Activated CD4-positive, alpha-beta memory T cell treated with anti-CD3 and anti-CD28 coated beads, Interleukin-2, amount 10 ng/mL, durations not matched to agents 7 days and 5 days (primary cell): ENCODE results near the gene CFAP46. TPM values are rescaled to one million over a fixed set of nuclear protein-coding genes. Genes with fewer than 3 reads are reported as not detected.
"Not testable (repeated sequence)": the region's sequence is repeated elsewhere in the genome, so short reads cannot be mapped to it uniquely, and the experiment has no call there.

Experiments used
- CTCF ChIA-PET: fragments of 350-600 bp; sonication (Branson Sonifier 250); formaldehyde crosslinking; loops from one replicate; lab custom pipeline; 2021; ENCODE audit warnings: antibody characterized with exemption, inconsistent platforms; lab: Charles Lee
- POLR2A ChIA-PET: fragments of 350-600 bp; sonication (Branson Sonifier 250); formaldehyde crosslinking; loops from one replicate; lab custom pipeline; 2021; ENCODE audit warnings: antibody characterized with exemption; lab: Charles Lee
- DNase-seq: peaks from one replicate; pipeline ENCODE4 v3.0.0-alpha.2; 2020
- H3K27ac Mint-ChIP-seq: one replicate; pipeline ENCODE4 v1.8.0; 2021; ENCODE audit warnings: mild to moderate bottlenecking, mixed read lengths
- H3K27me3 Mint-ChIP-seq: one replicate; pipeline ENCODE4 v1.8.0; 2021; ENCODE audit warnings: mixed read lengths
- H3K36me3 Mint-ChIP-seq: one replicate; pipeline ENCODE4 v1.8.0; 2021; ENCODE audit warnings: low read depth, mixed read lengths
- H3K4me1 Mint-ChIP-seq: one replicate; pipeline ENCODE4 v1.8.0; 2021; ENCODE audit warnings: mixed read lengths
- H3K4me3 Mint-ChIP-seq: one replicate; pipeline ENCODE4 v1.8.0; 2021; ENCODE audit warnings: mild to moderate bottlenecking, mixed read lengths
- H3K9me3 Mint-ChIP-seq: one replicate; pipeline ENCODE4 v1.8.0; 2021; ENCODE audit warnings: mixed read lengths
- total RNA-seq, 2 experiments: library from RNA; stranded (reverse); gene quantifications; one replicate each; pipeline ENCODE4 v1.2.3, GENCODE V29; 2021

The CFAP46 gene
- total RNA-seq, 2 experiments from 2014 or later: not detected

DNA sequence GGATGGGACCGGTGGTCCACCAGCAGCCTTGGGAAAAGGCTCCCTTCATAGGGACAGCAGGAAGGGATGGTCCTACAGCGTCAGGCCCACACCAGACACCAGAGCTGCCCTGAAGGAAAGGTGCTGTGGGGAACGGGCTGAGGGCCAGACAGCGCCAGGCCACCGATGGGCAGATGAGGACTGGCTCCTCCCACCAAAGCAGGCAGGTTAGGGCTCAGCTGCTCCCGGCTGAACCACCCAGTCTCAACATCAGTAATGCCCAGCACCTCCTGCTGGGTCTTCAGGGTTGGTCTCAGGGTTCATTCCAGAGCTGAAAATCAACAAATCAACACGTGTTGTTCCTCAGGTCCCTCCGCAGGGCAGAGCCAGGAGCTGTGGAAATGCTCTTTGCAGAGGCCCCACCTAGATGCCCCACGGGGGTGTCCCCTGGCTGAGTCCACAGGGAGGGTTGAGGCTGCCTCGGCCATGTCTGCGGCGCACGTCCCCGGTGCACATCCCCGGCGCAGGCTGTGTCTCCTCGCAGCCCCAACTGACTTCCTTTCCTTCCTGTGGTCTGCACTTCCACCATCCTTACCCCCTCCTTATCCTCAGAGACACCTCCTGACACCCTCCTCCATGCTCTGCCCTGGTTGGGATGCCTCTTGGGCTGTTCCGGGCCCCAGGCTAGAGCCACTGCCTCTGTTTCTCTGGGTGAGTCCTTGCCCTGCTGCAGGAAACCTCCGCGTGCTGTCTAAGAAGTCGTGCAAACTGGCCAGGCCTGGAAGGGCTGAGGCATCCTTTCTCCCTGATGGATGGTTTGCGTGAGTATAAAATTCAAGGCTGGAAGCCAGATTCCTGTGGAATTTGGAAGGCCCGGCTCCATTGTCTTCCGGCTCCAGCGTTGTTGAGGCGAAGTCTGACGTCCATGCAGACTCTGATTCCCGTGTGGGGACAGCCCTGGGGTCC, 32.8 kb upstream of the CFAP46 start:
- H3K36me3 Mint-ChIP-seq: no peaks in the 10 kb centered on the region
- no peaks in the 10 kb centered on the region for H3K4me1 Mint-ChIP-seq
- no peak overlapping the region for H3K27ac Mint-ChIP-seq
- H3K9me3 Mint-ChIP-seq: no peaks in the 10 kb centered on the region
- H3K27me3 Mint-ChIP-seq: peaks cover 6% of the 10 kb centered on the region
- ChIA-PET POLR2A (no interaction called here), CTCF (no interaction called here)
- no peak for DNase-seq
- H3K4me3 Mint-ChIP-seq: no peak overlapping the region

GRCh38 chr10:132974249-132974796, 32.0 kb upstream of the CFAP46 start:
- Mint-ChIP-seq H3K27me3 (peaks cover 8% of the 10 kb centered on the region), H3K4me3 (no peak overlapping the region), H3K9me3 (no peaks in the 10 kb centered on the region), H3K36me3 (no peaks in the 10 kb centered on the region), H3K4me1 (no peaks in the 10 kb centered on the region), H3K27ac (no peak overlapping the region)
- POLR2A ChIA-PET: no interaction called here
- CTCF ChIA-PET: no interaction called here
- no peak for DNase-seq

GRCh38 chr10:132973903-132974241, 31.5 kb upstream of the CFAP46 start:
- CTCF ChIA-PET: no interaction called here
- no peaks in the 10 kb centered on the region for H3K4me1 Mint-ChIP-seq
- no peak for DNase-seq
- H3K4me3 Mint-ChIP-seq: no peak overlapping the region
- H3K9me3 Mint-ChIP-seq: no peaks in the 10 kb centered on the region
- H3K27ac Mint-ChIP-seq: no peak overlapping the region
- POLR2A ChIA-PET: no interaction called here
- H3K36me3 Mint-ChIP-seq: no peaks in the 10 kb centered on the region
- peaks cover 9% of the 10 kb centered on the region for H3K27me3 Mint-ChIP-seq

GRCh38 chr10:132972986-132973902, 30.9 kb upstream of the CFAP46 start:
- H3K27me3 Mint-ChIP-seq: peaks cover 12% of the 10 kb centered on the region
- peaks cover 2% of the 10 kb centered on the region for H3K4me1 Mint-ChIP-seq
- no peaks in the 10 kb centered on the region for H3K9me3 Mint-ChIP-seq
- ChIA-PET POLR2A (no interaction called here), CTCF (no interaction called here)
- H3K4me3 Mint-ChIP-seq: no peak overlapping the region
- H3K27ac Mint-ChIP-seq: no peak overlapping the region
- no peaks in the 10 kb centered on the region for H3K36me3 Mint-ChIP-seq
- DNase-seq: no peak

- H3K36me3 Mint-ChIP-seq: no peaks in the 10 kb centered on the region
- H3K9me3 Mint-ChIP-seq: no peaks in the 10 kb centered on the region
- CTCF ChIA-PET: no interaction called here
- peaks cover 15% of the 10 kb centered on the region for H3K27me3 Mint-ChIP-seq
- no peak overlapping the region for H3K4me3 Mint-ChIP-seq
- H3K27ac Mint-ChIP-seq: no peak overlapping the region
- POLR2A ChIA-PET: no interaction called here
- H3K4me1 Mint-ChIP-seq: peaks cover 2% of the 10 kb centered on the region
- DNase-seq: no peak
Measured at GRCh38 chr10:132972149-132972985, 30.0 kb upstream of the CFAP46 start.

- ChIA-PET CTCF (no interaction called here), POLR2A (no interaction called here)
- DNase-seq: no peak
- H3K4me3 Mint-ChIP-seq: no peak overlapping the region
- peaks cover 17% of the 10 kb centered on the region for H3K27me3 Mint-ChIP-seq
- H3K9me3 Mint-ChIP-seq: no peaks in the 10 kb centered on the region
- no peaks in the 10 kb centered on the region for H3K36me3 Mint-ChIP-seq
- peaks cover 2% of the 10 kb centered on the region for H3K4me1 Mint-ChIP-seq
- H3K27ac Mint-ChIP-seq: no peak overlapping the region
Measured at GRCh38 chr10:132971448-132972148, 29.2 kb upstream of the CFAP46 start.

GRCh38 chr10:132970641-132971438, 28.5 kb upstream of the CFAP46 start:
- no peaks in the 10 kb centered on the region for H3K9me3 Mint-ChIP-seq
- POLR2A ChIA-PET: no interaction called here
- H3K4me1 Mint-ChIP-seq: peaks cover 2% of the 10 kb centered on the region
- peaks cover 22% of the 10 kb centered on the region for H3K27me3 Mint-ChIP-seq
- CTCF ChIA-PET: no interaction called here
- no peak for DNase-seq
- no peak overlapping the region for H3K27ac Mint-ChIP-seq
- no peak overlapping the region for H3K4me3 Mint-ChIP-seq
- H3K36me3 Mint-ChIP-seq: no peaks in the 10 kb centered on the region

GRCh38 chr10:132967540-132967939, 25.2 kb upstream of the CFAP46 start:
- ChIA-PET CTCF (no interaction called here), POLR2A (no interaction called here)
- no peaks in the 10 kb centered on the region for H3K36me3 Mint-ChIP-seq
- DNase-seq: no peak
- no peak overlapping the region for H3K27ac Mint-ChIP-seq
- peaks cover 25% of the 10 kb centered on the region for H3K27me3 Mint-ChIP-seq
- peaks cover 16% of the 10 kb centered on the region for H3K4me1 Mint-ChIP-seq
- no peaks in the 10 kb centered on the region for H3K9me3 Mint-ChIP-seq
- H3K4me3 Mint-ChIP-seq: no peak overlapping the region

- peaks cover 24% of the 10 kb centered on the region for H3K4me1 Mint-ChIP-seq
- no peak overlapping the region for H3K4me3 Mint-ChIP-seq
- H3K9me3 Mint-ChIP-seq: no peaks in the 10 kb centered on the region
- no peaks in the 10 kb centered on the region for H3K36me3 Mint-ChIP-seq
- no peak for DNase-seq
- ChIA-PET POLR2A (no interaction called here), CTCF (no interaction called here)
- H3K27ac Mint-ChIP-seq: no peak overlapping the region
- peaks cover 21% of the 10 kb centered on the region for H3K27me3 Mint-ChIP-seq
Measured at GRCh38 chr10:132965411-132966057, 23.2 kb upstream of the CFAP46 start.

- H3K4me3 Mint-ChIP-seq, DNase-seq, CTCF ChIA-PET, H3K27ac Mint-ChIP-seq, H3K36me3 Mint-ChIP-seq, H3K9me3 Mint-ChIP-seq, POLR2A ChIA-PET: not testable (repeated sequence)
- peaks cover 24% of the 10 kb centered on the region for H3K4me1 Mint-ChIP-seq
- H3K27me3 Mint-ChIP-seq: peaks cover 17% of the 10 kb centered on the region
Measured at GRCh38 chr10:132964707-132965410, 22.5 kb upstream of the CFAP46 start.

- no peak for DNase-seq
- Mint-ChIP-seq H3K4me1 (peaks cover 24% of the 10 kb centered on the region), H3K27me3 (peaks cover 17% of the 10 kb centered on the region), H3K9me3 (no peaks in the 10 kb centered on the region), H3K36me3 (no peaks in the 10 kb centered on the region), H3K27ac (no peak overlapping the region), H3K4me3 (no peak overlapping the region)
- POLR2A ChIA-PET: no interaction called here
- CTCF ChIA-PET: no interaction called here
Measured at GRCh38 chr10:132964231-132964630, 21.9 kb upstream of the CFAP46 start.
